ENCODE data around the gene AP1G1.

- TF ChIP-seq CTCF (IDR thresholded peaks at IDR 0.05; ENCODE audit: insufficient read depth, low read depth, low read length), result no peak
- no peak for TF ChIP-seq EZH2 (IDR thresholded peaks at IDR 0.05; ENCODE audit: insufficient read depth, low read length)
Measured at GRCh38 chr16:71727551-71728324, 80.9 kb downstream of the AP1G1 start.
